GM12878 (cell line): ENCODE results near the gene HTR4. TPM values are rescaled to one million over a fixed set of nuclear protein-coding genes. Genes with fewer than 3 reads are reported as not detected.

ENCODE experiments used
- ATAC-seq: fragments of 200-7000 bp; cut with Tn5 transposase; 3 replicates; pipeline ENCODE4 v1.9.1; 2020; ENCODE audit warnings: mild to moderate bottlenecking, moderate library complexity
- BruUV-seq: library from RNA; stranded (reverse); fragments of 400-500 nt; replicated peaks from 2 replicates; lab custom pipeline; 2021; lab: Mats Ljungman, UMichigan
- CTCF ChIA-PET: fragments of 300-600 bp; sonication (Branson Sonifier 250); formaldehyde crosslinking; extraction: SDS; loops from one replicate; lab custom pipeline; 2021; ENCODE audit warnings: inconsistent platforms; lab: Yijun Ruan, JAX
- POLR2A ChIA-PET: fragments of 350-600 bp; formaldehyde crosslinking; extraction: SDS; loops from one replicate; lab custom pipeline; 2021; ENCODE audit warnings: inconsistent platforms; lab: Charles Lee
- RAD21 ChIA-PET: fragments of 300-600 bp; sonication (Branson Sonifier 250); formaldehyde crosslinking; loops from one replicate; lab custom pipeline; 2023; ENCODE audit warnings: antibody characterized with exemption; ENCODE audit not compliant: unreplicated experiment; lab: Charles Lee
- SMC1A ChIA-PET: fragments of 300-600 bp; sonication (Branson Sonifier 250); formaldehyde crosslinking; loops from one replicate; lab custom pipeline; 2023; ENCODE audit not compliant: unreplicated experiment, uncharacterized antibody; lab: Charles Lee
- DNase-seq: peaks from one replicate; pipeline ENCODE4 v3.0.0-alpha.2; 2011; ENCODE audit warnings: low read depth, low spot score
- FAIRE-seq: peaks from 3 replicates; lab custom pipeline; 2011; peaks lifted over from hg19 to GRCh38; lab: Jason Lieb, UNC
- H2AFZ ChIP-seq: 2 replicates; pipeline ENCODE4 v1.6.0; 2011; ENCODE audit warnings: low read depth, low read length, control low read depth; ENCODE audit not compliant: control insufficient read depth
- H3K27ac ChIP-seq: 2 replicates; pipeline ENCODE4 v1.5.1; 2011; ENCODE audit warnings: control low read depth; ENCODE audit not compliant: control insufficient read depth, insufficient read depth
- H3K27me3 ChIP-seq, 2 experiments: replicated peaks in 1 of 2; 2 replicates each; pipeline versions ENCODE4 v1.6.0 to v1.6.1; 2011; ENCODE audit warnings: low read length in 1 of 2; ENCODE audit not compliant: control insufficient read depth in 2 of 2, insufficient read depth in 2 of 2
- H3K36me3 ChIP-seq, 2 experiments: 2 replicates each; pipeline ENCODE4 v1.5.1; 2011; ENCODE audit warnings: low read length in 1 of 2; ENCODE audit not compliant: control insufficient read depth in 2 of 2, insufficient read depth in 2 of 2
- H3K4me1 ChIP-seq: 2 replicates; pipeline ENCODE4 v1.6.1; 2011; ENCODE audit warnings: mild to moderate bottlenecking, low read length, moderate library complexity, mixed read lengths; ENCODE audit not compliant: control insufficient read depth, insufficient read depth
- H3K4me2 ChIP-seq: 2 replicates; pipeline ENCODE4 v1.6.0; 2011; ENCODE audit warnings: control low read depth; ENCODE audit not compliant: control insufficient read depth, insufficient read depth
- H3K4me3 ChIP-seq: fragments of 200-600 bp; sonication (generic); 2 replicates; pipeline ENCODE4 v1.5.1; 2016
- H3K79me2 ChIP-seq: 2 replicates; pipeline ENCODE4 v1.6.0; 2011; ENCODE audit warnings: low read length; ENCODE audit not compliant: control insufficient read depth, insufficient read depth
- H3K9ac ChIP-seq: 2 replicates; pipeline ENCODE4 v1.8.0; 2011; ENCODE audit warnings: low read length, control low read depth, mixed read lengths; ENCODE audit not compliant: control insufficient read depth, insufficient read depth
- H3K9me3 ChIP-seq: replicated peaks from 3 replicates; pipeline ENCODE4 v1.5.1; 2011; ENCODE audit warnings: mild to moderate bottlenecking, low read length; ENCODE audit not compliant: control insufficient read depth, insufficient read depth
- H4K20me1 ChIP-seq: 2 replicates; pipeline ENCODE4 v1.6.0; 2011; ENCODE audit not compliant: control insufficient read depth, insufficient read depth
- BCL11A ChIP-seq: IDR thresholded peaks from 2 replicates; pipeline ENCODE4 v1.6.1; 2011; ENCODE audit warnings: low read depth, low read length
- DPF2 ChIP-seq: fragments of 450-650 bp; IDR thresholded peaks from 2 replicates; pipeline ENCODE4 v1.6.1; 2017; ENCODE audit warnings: mild to moderate bottlenecking
- EGR1 ChIP-seq, 2 experiments: IDR thresholded peaks; 1 replicate in 1 of 2; 2 replicates in 1 of 2; pipeline ENCODE4 v1.6.1; 2011 to 2012; ENCODE audit warnings: low read depth in 2 of 2, low read length in 2 of 2, borderline replicate concordance in 1 of 2, mild to moderate bottlenecking in 1 of 2, moderate library complexity in 1 of 2
- ESRRA ChIP-seq: IDR thresholded peaks from 2 replicates; pipeline ENCODE4 v1.6.1; 2012; ENCODE audit warnings: mild to moderate bottlenecking, low read length, improper control_type of control experiment
- EZH2 ChIP-seq: IDR thresholded peaks from 2 replicates; pipeline ENCODE4 v1.6.1; 2012; ENCODE audit warnings: low read depth, mild to moderate bottlenecking, control low read depth, inconsistent platforms, low read length, borderline replicate concordance; ENCODE audit not compliant: control insufficient read depth
- KLF5 ChIP-seq: fragments of 450-650 bp; IDR thresholded peaks from 2 replicates; pipeline ENCODE4 v1.6.1; 2014; ENCODE audit warnings: mild to moderate bottlenecking; ENCODE audit not compliant: partially characterized antibody
- MAX ChIP-seq: IDR thresholded peaks from 2 replicates; pipeline ENCODE4 v1.6.1; 2012; ENCODE audit warnings: low read depth, low read length, improper control_type of control experiment
- NR2F1 ChIP-seq: fragments of 450-650 bp; conservative IDR thresholded peaks from 2 replicates; pipeline ENCODE4 v1.6.1; 2017; ENCODE audit warnings: mild to moderate bottlenecking
- RB1 ChIP-seq: fragments of 450-650 bp; formaldehyde crosslinking; IDR thresholded peaks from 2 replicates; pipeline ENCODE4 v1.6.1; 2017; ENCODE audit warnings: mild to moderate bottlenecking, borderline replicate concordance
- RFX5 ChIP-seq: IDR thresholded peaks from 2 replicates; pipeline ENCODE4 v1.6.1; 2011; ENCODE audit warnings: low read depth, low read length, improper control_type of control experiment
- SMARCA5 ChIP-seq: fragments of 450-650 bp; IDR thresholded peaks from 2 replicates; pipeline ENCODE4 v1.6.1; 2017; ENCODE audit warnings: mild to moderate bottlenecking
- SUPT20H ChIP-seq: IDR thresholded peaks from 2 replicates; pipeline ENCODE4 v1.6.1; 2011; ENCODE audit warnings: low read depth, mild to moderate bottlenecking, low read length, moderate library complexity, borderline replicate concordance; ENCODE audit not compliant: control insufficient read depth
- TCF3 ChIP-seq: IDR thresholded peaks from 2 replicates; pipeline ENCODE4 v1.6.1; 2012; ENCODE audit warnings: low read depth, mild to moderate bottlenecking, low read length, borderline replicate concordance; ENCODE audit not compliant: insufficient read depth
- WGBS: methylation state at CpG from one replicate; pipeline ENCODE4 v1.1.6; 2016; ENCODE audit warnings: low lambda C conversion rate; ENCODE audit not compliant: insufficient replicate concordance, insufficient coverage; ENCODE audit errors: missing lambda C conversion rate; 5-methylcytosine and 5-hydroxymethylcytosine counted together
- in situ Hi-C: fragments of 300-500 bp; cut with MboI; formaldehyde crosslinking; loops from 9 replicates; pipeline ENCODE4 v1.14.3; 2018; ENCODE audit warnings: mixed read lengths
- intact Hi-C: fragments of 100-400 bp; cut with micrococcal nuclease; formaldehyde crosslinking; loops from one replicate; pipeline ENCODE4 v1.14.2; 2022; ENCODE audit not compliant: unreplicated experiment
- polyA plus RNA-seq, 11 experiments: library from polyadenylated mRNA; depleted of rRNA in 4 of 11; unstranded in 6 of 11; stranded (reverse) in 5 of 11; fragments of >200 nt; fragmentation: Nextera tagmentation in 4 of 11; fragmentation: Illumina TruSeq in 1 of 11; extraction: Ambion mirVana in 4 of 11; extraction: Trizol in 1 of 11; gene quantifications; 1 replicate in 1 of 11; 2 replicates in 10 of 11; pipeline versions ENCODE4 v1.2.1 to v1.2.3, GENCODE V29; 2011 to 2016; ENCODE audit warnings: inconsistent platforms in 2 of 11, missing spikeins in 2 of 11, low read depth in 1 of 11
- total RNA-seq, 4 experiments: library from RNA; depleted of rRNA in 3 of 4; stranded (reverse); fragments of >200 nt in 3 of 4; fragmentation: Illumina TruSeq in 1 of 4; extraction: Trizol in 1 of 4; gene quantifications; 2 replicates each; pipeline versions ENCODE4 v1.2.1 to v1.2.3, GENCODE V29; 2013 to 2021

The HTR4 gene
- total and polyA plus RNA-seq, 10 of the 15 experiments (the other 5 are each of a cell fraction or from before 2014, with no cell fraction given): not detected

GRCh38 chr5:148436029-148436428 is 218.3 kb downstream of the HTR4 start:
- SMC1A ChIA-PET: no interaction called here
- H2AFZ ChIP-seq: no peak overlapping the region
- TF ChIP-seq MAX: no peak
- TF ChIP-seq EZH2: no peak
- TF ChIP-seq RB1: no peak
- no peak for TF ChIP-seq BCL11A
- no peak for TF ChIP-seq NR2F1
- no peak for TF ChIP-seq SMARCA5
- no peak for TF ChIP-seq TCF3
- TF ChIP-seq DPF2: no peak
- TF ChIP-seq SUPT20H: no peak
- no peak for TF ChIP-seq EGR1 (IDR thresholded peaks at IDR 0.05; ENCODE audit: borderline replicate concordance in 1 of 2, low read depth in 2 of 2, low read length in 2 of 2)
- no peak for TF ChIP-seq RFX5
- no peak for TF ChIP-seq KLF5
- no peak for TF ChIP-seq ESRRA
- TF ChIP-seq, all 136 proteins: peak for 0
- H3K27ac ChIP-seq: no peak overlapping the region
- H3K79me2 ChIP-seq: no peaks in the 10 kb centered on the region
- H3K4me3 ChIP-seq: no peak overlapping the region
- no TSS peak for BruUV-seq
- CTCF ChIA-PET: no interaction called here
- RAD21 ChIA-PET: no interaction called here
- intact Hi-C loops: no loop called here
- DNase-seq (no peak), FAIRE-seq (no peak), ATAC-seq (no peak)
- POLR2A ChIA-PET: no interaction called here
- 97% methylated on average over 3 of the region's 3 CpGs for WGBS
- no peaks in the 10 kb centered on the region for H3K27me3 ChIP-seq
- H3K36me3 ChIP-seq: peaks cover 0 to 17% of the 10 kb centered on the region in 2 experiments; a peak in 3 of 4 replicates
- H3K9me3 ChIP-seq: no peaks in the 10 kb centered on the region
- no peak overlapping the region for H3K9ac ChIP-seq
- no peaks in the 10 kb centered on the region for H3K4me1 ChIP-seq
- H3K4me2 ChIP-seq: no peak overlapping the region
- in situ Hi-C loops: no loop called here
- H4K20me1 ChIP-seq: no peaks in the 10 kb centered on the region
